B cell (primary cell): Measurements from ENCODE around the gene RNLS.

Experiments used
- CTCF ChIP-seq: fragments of 200-600 bp; IDR thresholded peaks from one replicate; pipeline ENCODE4 v1.8.0; 2022; ENCODE audit warnings: antibody characterized with exemption, mild to moderate bottlenecking
- EZH2 ChIP-seq: IDR thresholded peaks from 2 replicates; pipeline ENCODE4 v1.6.1; 2012; ENCODE audit warnings: borderline replicate concordance, low read depth, mild to moderate bottlenecking, moderate library complexity, low read length; ENCODE audit not compliant: insufficient read depth, poor library complexity, severe bottlenecking

GRCh38 chr10:88372051-88372715 lies 210.9 kb downstream of the RNLS start:
- TF ChIP-seq CTCF = no peak
- TF ChIP-seq EZH2 = no peak
